ENCODE measurements around the gene CRYM. TPM values are rescaled to one million over a fixed set of nuclear protein-coding genes. Genes with fewer than 3 reads are reported as not detected.
A peak's percentile ranks its signal among the peaks of the same experiment; 100 is the strongest.

CRYM gene
- total RNA-seq, 1 donor from 2014 or later: 9.3 TPM

- peak overlapping the region; percentile 44 for H3K4me3 ChIP-seq
- TF ChIP-seq, protein P1, sequence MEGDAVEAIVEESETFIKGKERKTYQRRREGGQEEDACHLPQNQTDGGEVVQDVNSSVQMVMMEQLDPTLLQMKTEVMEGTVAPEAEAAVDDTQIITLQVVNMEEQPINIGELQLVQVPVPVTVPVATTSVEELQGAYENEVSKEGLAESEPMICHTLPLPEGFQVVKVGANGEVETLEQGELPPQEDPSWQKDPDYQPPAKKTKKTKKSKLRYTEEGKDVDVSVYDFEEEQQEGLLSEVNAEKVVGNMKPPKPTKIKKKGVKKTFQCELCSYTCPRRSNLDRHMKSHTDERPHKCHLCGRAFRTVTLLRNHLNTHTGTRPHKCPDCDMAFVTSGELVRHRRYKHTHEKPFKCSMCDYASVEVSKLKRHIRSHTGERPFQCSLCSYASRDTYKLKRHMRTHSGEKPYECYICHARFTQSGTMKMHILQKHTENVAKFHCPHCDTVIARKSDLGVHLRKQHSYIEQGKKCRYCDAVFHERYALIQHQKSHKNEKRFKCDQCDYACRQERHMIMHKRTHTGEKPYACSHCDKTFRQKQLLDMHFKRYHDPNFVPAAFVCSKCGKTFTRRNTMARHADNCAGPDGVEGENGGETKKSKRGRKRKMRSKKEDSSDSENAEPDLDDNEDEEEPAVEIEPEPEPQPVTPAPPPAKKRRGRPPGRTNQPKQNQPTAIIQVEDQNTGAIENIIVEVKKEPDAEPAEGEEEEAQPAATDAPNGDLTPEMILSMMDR (IDR thresholded peaks at IDR 0.05): peak; percentile 40
- DNase-seq (peak; percentile 60), ATAC-seq (peak; percentile 77 to 93)
- peaks cover 30% of the 10 kb centered on the region for H3K27me3 ChIP-seq (ENCODE audit: low read depth)
- no peaks in the 10 kb centered on the region for H3K9me3 ChIP-seq
- intact Hi-C loops (cut with DNase I): no loop called here
- no peaks in the 10 kb centered on the region for H3K36me3 ChIP-seq
- peaks cover 9% of the 10 kb centered on the region for H3K4me1 ChIP-seq
- H3K27ac ChIP-seq: no peak overlapping the region
Measured at GRCh38 chr16:21283521-21284289, 5.6 kb upstream of the CRYM start.

DNA sequence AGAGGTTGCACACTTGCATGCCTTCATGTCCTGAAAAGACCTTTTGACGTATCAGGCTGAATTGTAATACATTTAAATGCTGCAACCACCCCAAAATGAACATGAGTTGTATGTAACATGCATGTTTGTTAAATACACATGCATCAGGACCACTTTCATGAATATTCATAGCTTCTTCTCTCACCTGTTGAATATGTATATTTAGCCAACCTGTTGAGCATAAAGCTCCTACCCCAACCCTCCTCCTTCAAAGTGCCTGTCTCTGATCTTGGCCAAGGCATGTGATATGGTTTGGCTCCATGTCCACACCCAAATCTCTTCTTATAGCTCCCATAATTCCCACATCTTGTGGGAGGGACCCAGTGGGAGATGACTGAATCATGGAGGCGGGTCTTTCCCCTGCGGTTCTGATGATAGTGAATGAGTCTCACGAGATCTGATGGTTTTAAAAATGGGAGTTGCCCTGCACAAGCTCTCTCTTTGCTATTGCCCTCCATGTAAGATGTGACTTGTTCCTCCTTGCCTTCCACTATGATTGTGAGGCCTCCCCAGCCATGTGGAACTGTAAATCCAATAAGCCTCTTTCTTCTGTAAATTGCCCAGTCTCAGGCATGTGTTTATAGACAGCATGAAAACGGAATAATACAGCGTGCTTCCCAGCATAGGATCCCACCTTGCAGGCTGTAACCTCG lies 3.8 kb upstream of the CRYM start:
- Histone ChIP-seq H3K36me3 (no peaks in the 10 kb centered on the region), H3K27ac (no peak overlapping the region), H3K9me3 (no peaks in the 10 kb centered on the region), H3K4me3 (no peak overlapping the region), H3K27me3 (ENCODE audit: low read depth) (peaks cover 49% of the 10 kb centered on the region), H3K4me1 (peaks cover 16% of the 10 kb centered on the region)
- intact Hi-C loops (cut with DNase I): no loop called here
- ATAC-seq (no peak), DNase-seq (no peak)
- TF ChIP-seq, protein P1 (IDR thresholded peaks at IDR 0.05): no peak

DNA sequence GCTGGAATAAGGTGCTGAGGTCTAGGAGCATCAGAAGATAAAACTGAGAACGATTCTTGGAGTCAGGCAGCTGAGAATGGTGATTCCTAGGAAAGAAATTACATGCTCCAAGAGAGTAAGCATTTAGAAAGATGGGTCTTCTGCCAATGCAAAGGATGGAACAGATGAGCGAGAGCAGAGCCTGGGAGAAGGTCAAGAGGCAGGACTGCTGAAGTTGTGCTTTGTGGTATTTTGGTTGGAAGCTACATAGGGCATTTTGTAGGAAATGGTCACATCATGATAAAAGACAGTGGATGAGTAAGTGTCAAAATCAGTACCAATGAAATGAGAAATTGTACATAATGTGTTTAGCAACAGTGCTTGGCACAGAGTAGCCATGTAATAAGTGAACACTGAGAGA lies 1.4 kb upstream of the CRYM start:
- intact Hi-C loops (cut with DNase I): no loop called here
- H3K4me1 ChIP-seq: peaks cover 16% of the 10 kb centered on the region
- H3K27me3 ChIP-seq (ENCODE audit: low read depth): peaks cover 47% of the 10 kb centered on the region
- H3K4me3 ChIP-seq: no peak overlapping the region
- no peaks in the 10 kb centered on the region for H3K36me3 ChIP-seq
- H3K9me3 ChIP-seq: no peaks in the 10 kb centered on the region
- no peak for DNase-seq
- ATAC-seq: no peak
- TF ChIP-seq, protein P1 (IDR thresholded peaks at IDR 0.05): no peak
- H3K27ac ChIP-seq: no peak overlapping the region

DNA sequence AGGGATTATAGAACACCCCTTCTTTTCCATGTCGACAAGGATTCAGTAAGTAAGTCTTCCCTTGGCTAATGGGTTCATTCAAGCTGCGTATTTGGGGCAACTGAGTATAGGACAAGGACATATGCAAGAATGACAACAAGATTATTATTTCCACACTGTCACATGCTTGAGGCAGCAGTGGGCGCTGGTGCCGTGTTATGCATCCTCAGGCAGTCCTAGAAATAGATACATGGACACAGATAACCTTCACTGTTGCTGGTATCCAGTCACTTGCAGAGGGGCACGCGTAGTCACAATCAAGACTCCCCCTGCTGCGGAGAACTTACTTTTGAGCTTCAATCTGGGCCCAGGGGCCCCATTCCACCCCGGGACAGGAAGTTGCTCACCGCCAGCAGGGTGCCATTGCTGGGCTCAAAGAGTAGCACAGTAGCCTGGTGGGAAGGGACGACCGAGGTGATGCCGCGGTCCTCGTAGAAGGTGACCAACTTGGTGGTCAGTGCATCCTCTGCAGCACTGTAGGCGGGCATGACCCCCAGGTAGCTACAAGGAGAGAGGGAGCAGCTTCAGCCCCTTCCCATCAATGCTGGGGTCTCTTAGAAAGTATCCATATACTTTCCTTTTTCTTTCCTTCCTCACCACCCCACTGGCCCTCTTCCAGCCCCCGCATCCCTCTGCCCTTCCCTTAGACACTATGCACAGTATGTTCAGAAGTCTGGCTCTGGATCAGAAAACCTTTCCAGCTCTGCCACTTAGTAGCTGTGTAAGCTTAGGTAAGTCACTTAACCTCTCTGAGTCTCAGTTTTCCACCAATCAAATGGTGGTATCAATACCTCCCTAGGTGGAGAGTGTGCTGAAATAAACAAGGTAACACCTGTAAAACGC lies 804 bp downstream of the CRYM start:
- Histone ChIP-seq H3K27me3 (ENCODE audit: low read depth) (peaks cover 37% of the 10 kb centered on the region), H3K4me1 (peaks cover 7% of the 10 kb centered on the region), H3K36me3 (no peaks in the 10 kb centered on the region), H3K4me3 (peak overlapping the region; percentile 54), H3K27ac (no peak overlapping the region), H3K9me3 (no peaks in the 10 kb centered on the region)
- TF ChIP-seq, protein P1 (IDR thresholded peaks at IDR 0.05): no peak
- ATAC-seq (peak; percentile 34 to 48), DNase-seq (no peak)
- intact Hi-C loops (cut with DNase I): no loop called here

GRCh38 chr16:21276090-21276489 lies 2.0 kb downstream of the CRYM start:
- H3K4me3 ChIP-seq: no peak overlapping the region
- no peaks in the 10 kb centered on the region for H3K36me3 ChIP-seq
- DNase-seq (no peak), ATAC-seq (no peak)
- intact Hi-C loops (cut with DNase I): no loop called here
- peaks cover 37% of the 10 kb centered on the region for H3K27me3 ChIP-seq (ENCODE audit: low read depth)
- H3K4me1 ChIP-seq: peaks cover 7% of the 10 kb centered on the region
- TF ChIP-seq, protein P1 (IDR thresholded peaks at IDR 0.05): no peak
- H3K9me3 ChIP-seq: no peaks in the 10 kb centered on the region
- no peak overlapping the region for H3K27ac ChIP-seq

All from lower lobe of right lung (tissue), 2 donors.